GM23338 (cell line): Measurements from ENCODE around the gene AP5Z1. TPM values are rescaled to one million over a fixed set of nuclear protein-coding genes. Genes with fewer than 3 reads are reported as not detected.

Experiments used
- ATAC-seq: fragments of 200-7000 bp; cut with Tn5 transposase; 3 replicates; pipeline ENCODE4 v1.9.1; 2020
- DNase-seq: peaks from one replicate; pipeline ENCODE4 v3.0.0-alpha.2; 2015; ENCODE audit warnings: low spot score
- H2AFZ ChIP-seq: fragments of 200-600 bp; sonication (generic); 2 replicates; pipeline ENCODE4 v1.8.0; 2016; ENCODE audit warnings: antibody characterized with exemption, mild to moderate bottlenecking, moderate library complexity
- H3F3A ChIP-seq: fragments of 200-600 bp; sonication (generic); replicated peaks from 2 replicates; pipeline ENCODE4 v1.8.0; 2017; ENCODE audit warnings: antibody characterized with exemption, mixed run types, low read depth
- H3K27ac ChIP-seq: fragments of 200-600 bp; sonication (generic); 2 replicates; pipeline ENCODE4 v1.6.1; 2016; ENCODE audit warnings: low read depth
- H3K27me3 ChIP-seq: fragments of 200-600 bp; sonication (generic); 2 replicates; pipeline ENCODE4 v1.8.0; 2016; ENCODE audit warnings: mild to moderate bottlenecking, mixed run types, moderate library complexity; ENCODE audit not compliant: insufficient read depth
- H3K36me3 ChIP-seq: fragments of 200-600 bp; sonication (generic); 2 replicates; pipeline ENCODE4 v1.8.0; 2016; ENCODE audit warnings: mild to moderate bottlenecking; ENCODE audit not compliant: insufficient read depth
- H3K4me1 ChIP-seq: fragments of 200-600 bp; sonication (generic); 2 replicates; pipeline ENCODE4 v1.8.0; 2016; ENCODE audit warnings: mild to moderate bottlenecking, moderate library complexity; ENCODE audit not compliant: insufficient read depth
- H3K4me2 ChIP-seq: fragments of 200-600 bp; sonication (generic); 2 replicates; pipeline ENCODE4 v1.7.1; 2017; ENCODE audit warnings: mixed run types
- H3K4me3 ChIP-seq: fragments of 200-600 bp; sonication (generic); 2 replicates; pipeline ENCODE4 v1.6.1; 2016; ENCODE audit warnings: mixed run types
- H3K79me2 ChIP-seq: fragments of 200-600 bp; sonication (generic); replicated peaks from 2 replicates; pipeline ENCODE4 v1.8.0; 2017; ENCODE audit warnings: mild to moderate bottlenecking; ENCODE audit not compliant: insufficient read depth
- H3K9me2 ChIP-seq: fragments of 200-600 bp; sonication (generic); 2 replicates; pipeline ENCODE4 v1.8.0; 2017; ENCODE audit not compliant: insufficient read depth
- H4K20me1 ChIP-seq: fragments of 200-600 bp; sonication (generic); replicated peaks from 2 replicates; pipeline ENCODE4 v1.8.0; 2017; ENCODE audit warnings: mild to moderate bottlenecking; ENCODE audit not compliant: insufficient read depth
- H3K27ac Mint-ChIP-seq: 2 replicates; pipeline ENCODE4 v1.8.0; 2020; ENCODE audit warnings: inconsistent platforms, mild to moderate bottlenecking, moderate library complexity, mixed read lengths
- H3K27me3 Mint-ChIP-seq: 3 replicates; pipeline ENCODE4 v1.8.0; 2022; ENCODE audit warnings: low read depth, mild to moderate bottlenecking, moderate library complexity, mixed read lengths, inconsistent platforms; ENCODE audit not compliant: insufficient read depth, poor library complexity
- H3K36me3 Mint-ChIP-seq: 3 replicates; pipeline ENCODE4 v1.8.0; 2021; ENCODE audit warnings: low read depth, mild to moderate bottlenecking, inconsistent platforms, moderate library complexity, mixed read lengths
- H3K4me1 Mint-ChIP-seq: 3 replicates; pipeline ENCODE4 v1.8.0; 2020; ENCODE audit warnings: mild to moderate bottlenecking, inconsistent platforms, mixed read lengths
- H3K4me3 Mint-ChIP-seq: 3 replicates; pipeline ENCODE4 v1.8.0; 2021; ENCODE audit warnings: moderate library complexity, mild to moderate bottlenecking, inconsistent platforms, mixed read lengths
- H3K9me3 Mint-ChIP-seq: 3 replicates; pipeline ENCODE4 v1.8.0; 2020; ENCODE audit warnings: moderate library complexity, mild to moderate bottlenecking, inconsistent platforms, mixed read lengths
- CTCF ChIP-seq, 2 experiments: fragments of 200-600 bp in 1 of 2; sonication (generic) in 1 of 2; conservative IDR thresholded peaks; 2 replicates each; pipeline versions ENCODE4 v1.5.1 to v1.6.1; 2016 to 2017; ENCODE audit warnings: antibody characterized with exemption in 2 of 2, low read depth in 2 of 2, mild to moderate bottlenecking in 2 of 2, moderate library complexity in 1 of 2
- ETS1 ChIP-seq: IDR thresholded peaks from 2 replicates; pipeline ENCODE4 v1.6.1; 2016; ENCODE audit warnings: antibody characterized with exemption
- EZH2 ChIP-seq: fragments of 200-600 bp; sonication (generic); IDR thresholded peaks from one replicate; pipeline ENCODE4 v1.8.0; 2017; ENCODE audit warnings: antibody characterized with exemption, mild to moderate bottlenecking, low read depth; ENCODE audit not compliant: unreplicated experiment
- JUNB ChIP-seq: IDR thresholded peaks from one replicate; pipeline ENCODE4 v1.6.1; 2016; ENCODE audit warnings: antibody characterized with exemption; ENCODE audit not compliant: unreplicated experiment
- NANOG ChIP-seq: IDR thresholded peaks from 2 replicates; pipeline ENCODE4 v1.6.1; 2016; ENCODE audit warnings: antibody characterized with exemption, borderline replicate concordance
- POLR2AphosphoS5 ChIP-seq: IDR thresholded peaks from 2 replicates; pipeline ENCODE4 v1.6.1; 2016; ENCODE audit warnings: antibody characterized with exemption, low read depth
- STAT1 ChIP-seq: IDR thresholded peaks from one replicate; pipeline ENCODE4 v1.6.1; 2016; ENCODE audit warnings: antibody characterized with exemption; ENCODE audit not compliant: unreplicated experiment
- ZNF114 ChIP-seq: fragments of 250-450 bp; sonication (Bioruptor Pico); IDR thresholded peaks from 2 replicates; pipeline ENCODE4 v1.5.0; 2020; ENCODE audit warnings: mild to moderate bottlenecking, moderate library complexity
- ZNF331 ChIP-seq: fragments of 250-450 bp; sonication (Bioruptor Pico); IDR thresholded peaks from 2 replicates; pipeline ENCODE4 v1.5.0; 2020; ENCODE audit warnings: low read depth, mild to moderate bottlenecking, moderate library complexity
- ZNF462 ChIP-seq: fragments of 250-450 bp; sonication (Bioruptor Pico); IDR thresholded peaks from 2 replicates; pipeline ENCODE4 v1.5.0; 2020; ENCODE audit warnings: mild to moderate bottlenecking, moderate library complexity
- polyA plus RNA-seq: library from polyadenylated mRNA; unstranded; fragments of >200 nt; fragmentation: Nextera tagmentation; extraction: Ambion mirVana; gene quantifications from 2 replicates; pipeline ENCODE4 v1.2.1, GENCODE V29; 2016
- total RNA-seq: library from RNA; depleted of rRNA; stranded (reverse); fragments of >200 nt; shearing (Covaris generic); gene quantifications from 2 replicates; pipeline ENCODE4 v1.2.3, GENCODE V29; 2014

Gene AP5Z1
- total and polyA plus RNA-seq, 2 experiments from 2014 or later, result 16.3 to 31.2 TPM

GRCh38 chr7:4818000-4818794 lies 42.8 kb downstream of the AP5Z1 start:
- no peak overlapping the region for H3K27ac Mint-ChIP-seq
- ATAC-seq (no peak), DNase-seq (no peak)
- Histone ChIP-seq H3K27me3 (no peaks in the 10 kb centered on the region), H3K27ac (no peak overlapping the region), H2AFZ (no peak overlapping the region), H4K20me1 (no peaks in the 10 kb centered on the region), H3K4me3 (no peak overlapping the region), H3K36me3 (no peaks in the 10 kb centered on the region), H3K4me2 (no peak overlapping the region), H3K79me2 (no peaks in the 10 kb centered on the region), H3K4me1 (no peaks in the 10 kb centered on the region), H3K9me2 (no peaks in the 10 kb centered on the region), H3F3A (no peaks in the 10 kb centered on the region)
- H3K9me3 Mint-ChIP-seq, result peaks cover 4% of the 10 kb centered on the region; the same call in 1 of the 3 replicates
- no peaks in the 10 kb centered on the region for H3K36me3 Mint-ChIP-seq
- no peak for TF ChIP-seq ZNF462 (CRISPR knock-in tag)
- TF ChIP-seq JUNB, result no peak
- no peak for TF ChIP-seq EZH2
- no peak for TF ChIP-seq ETS1
- no peak for TF ChIP-seq POLR2AphosphoS5
- no peak for TF ChIP-seq STAT1
- no peak for TF ChIP-seq NANOG
- no peak for TF ChIP-seq CTCF (conservative IDR thresholded peaks at IDR 0.05; ENCODE audit: low read depth in 2 of 2)
- TF ChIP-seq ZNF114 (CRISPR knock-in tag), result no peak
- no peak for TF ChIP-seq ZNF331
- peaks cover 10% of the 10 kb centered on the region for H3K27me3 Mint-ChIP-seq
- no peak overlapping the region for H3K4me3 Mint-ChIP-seq
- no peaks in the 10 kb centered on the region; the same call in 2 of the 3 replicates for H3K4me1 Mint-ChIP-seq
